Measurements from ENCODE around the gene FAM32A. TPM values are rescaled to one million over a fixed set of nuclear protein-coding genes. Genes with fewer than 3 reads are reported as not detected.

The FAM32A gene
- total RNA-seq, 1 experiment from 2014 or later: 95.1 TPM

DNA sequence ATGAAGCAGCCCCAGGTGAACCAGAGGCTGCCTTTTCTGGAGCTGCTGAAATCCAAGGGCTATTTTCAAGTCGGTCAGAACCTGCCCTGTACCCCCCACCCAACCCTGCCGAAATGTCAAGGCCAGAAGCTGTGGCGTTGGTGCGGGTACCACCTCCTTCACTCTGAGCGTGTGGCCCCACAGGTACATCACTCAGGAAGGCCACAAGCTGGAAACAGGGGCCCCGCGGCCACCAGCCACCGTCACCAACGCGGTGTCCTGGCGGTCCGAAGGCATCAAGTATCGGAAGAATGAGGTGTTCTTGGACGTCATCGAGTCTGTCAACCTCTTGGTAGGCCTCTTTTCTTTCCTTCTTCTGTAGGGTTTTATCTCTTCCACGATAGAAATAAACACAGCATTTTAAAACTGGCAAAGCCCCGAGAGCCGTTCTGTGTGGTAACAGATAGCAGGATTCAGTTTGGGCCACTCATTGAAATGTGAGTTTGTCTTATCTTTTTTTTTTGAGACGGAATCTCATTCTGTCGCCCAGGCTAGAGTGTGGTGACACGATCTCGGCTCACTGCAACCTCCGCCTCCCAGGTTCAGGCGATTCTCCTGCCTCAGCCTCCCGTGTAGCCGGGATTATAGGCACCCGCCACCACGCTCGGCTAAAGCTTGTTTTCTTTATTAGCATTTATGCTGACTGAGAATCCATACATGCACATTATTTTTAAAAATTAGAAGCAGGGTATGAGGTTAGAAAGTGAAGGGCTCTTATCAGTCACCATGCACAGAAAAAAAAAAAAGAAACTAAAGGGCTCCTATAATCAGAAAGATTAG lies 23.8 kb downstream of the FAM32A start:
- in situ Hi-C loops (cut with HindIII; ENCODE audit: low pct_unique_long_range_greater_than_20kb, low sequenced_read_pairs): no loop called here
- DNase-seq (ENCODE audit: low read depth, low spot score): no peak

DNA sequence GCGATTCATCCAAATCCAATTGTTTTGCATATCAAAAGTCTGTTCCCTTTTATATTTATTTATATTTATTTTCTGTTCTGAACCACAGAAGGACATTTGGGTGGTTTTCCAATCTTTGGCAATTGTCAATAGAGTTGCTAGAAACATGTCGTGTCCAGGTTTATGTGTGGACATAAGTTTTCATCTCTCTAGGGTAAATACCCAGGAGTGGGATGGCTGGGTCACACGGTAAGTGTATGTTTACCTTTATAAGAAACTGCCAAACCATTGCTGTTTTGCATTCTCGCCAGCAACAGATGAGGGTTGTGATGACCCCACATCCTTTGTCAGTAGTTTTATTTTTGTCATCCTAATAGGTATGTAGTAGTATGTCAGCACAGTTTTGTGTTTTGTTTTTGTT lies 25.0 kb downstream of the FAM32A start:
- in situ Hi-C loops (cut with HindIII; ENCODE audit: low pct_unique_long_range_greater_than_20kb, low sequenced_read_pairs): no loop called here
- DNase-seq (ENCODE audit: low read depth, low spot score): no peak

GRCh38 chr19:16213076-16213475 lies 27.9 kb downstream of the FAM32A start:
- DNase-seq (ENCODE audit: low read depth, low spot score): no peak
- in situ Hi-C loops (cut with HindIII; ENCODE audit: low pct_unique_long_range_greater_than_20kb, low sequenced_read_pairs): no loop called here

GRCh38 chr19:16216744-16217670 lies 31.8 kb downstream of the FAM32A start:
- DNase-seq (ENCODE audit: low read depth, low spot score): no peak
- in situ Hi-C loops (cut with HindIII; ENCODE audit: low pct_unique_long_range_greater_than_20kb, low sequenced_read_pairs): no loop called here

DNA sequence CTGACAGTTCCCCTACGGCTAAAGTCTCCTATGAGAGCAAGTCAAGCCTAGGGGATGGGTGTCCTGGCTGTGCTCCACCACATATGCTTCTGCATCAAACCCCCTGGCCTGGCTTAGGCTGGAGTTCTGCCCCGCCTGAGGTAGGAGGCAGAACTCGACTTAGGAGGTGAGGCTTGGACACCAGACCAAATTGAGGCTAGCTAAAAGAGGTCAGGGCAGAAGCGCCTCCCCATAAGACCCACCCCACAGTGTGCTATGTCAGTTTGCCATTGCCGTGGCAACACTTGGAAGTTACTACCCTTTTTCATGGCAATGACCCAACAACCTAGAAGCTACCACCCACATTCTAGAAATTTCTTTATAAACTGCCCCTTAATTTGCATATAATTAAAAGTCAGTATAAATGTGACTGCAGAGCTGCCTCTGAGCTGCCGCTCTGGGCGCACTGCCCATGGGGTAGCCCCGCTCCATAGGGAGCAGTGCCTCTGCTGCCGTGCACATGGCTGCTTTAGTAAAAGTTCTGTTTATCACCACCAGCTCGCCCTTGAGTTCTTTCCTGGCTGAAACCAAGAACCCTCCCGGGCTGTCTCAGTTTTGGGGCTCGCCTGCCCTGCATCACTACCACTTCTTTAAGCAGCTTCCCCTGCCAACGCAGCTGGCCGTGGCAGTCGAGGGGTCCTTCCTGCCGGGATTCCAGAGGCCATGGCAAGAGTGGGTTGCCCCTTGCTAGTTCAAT lies 32.7 kb downstream of the FAM32A start:
- DNase-seq (ENCODE audit: low read depth, low spot score): no peak
- in situ Hi-C loops (cut with HindIII; ENCODE audit: low pct_unique_long_range_greater_than_20kb, low sequenced_read_pairs): no loop called here

- DNase-seq (ENCODE audit: low read depth, low spot score): no peak
- in situ Hi-C loops (cut with HindIII; ENCODE audit: low pct_unique_long_range_greater_than_20kb, low sequenced_read_pairs): no loop called here
These were observed 33.6 kb downstream of the FAM32A start for GRCh38 chr19:16218851-16219250.

DNA sequence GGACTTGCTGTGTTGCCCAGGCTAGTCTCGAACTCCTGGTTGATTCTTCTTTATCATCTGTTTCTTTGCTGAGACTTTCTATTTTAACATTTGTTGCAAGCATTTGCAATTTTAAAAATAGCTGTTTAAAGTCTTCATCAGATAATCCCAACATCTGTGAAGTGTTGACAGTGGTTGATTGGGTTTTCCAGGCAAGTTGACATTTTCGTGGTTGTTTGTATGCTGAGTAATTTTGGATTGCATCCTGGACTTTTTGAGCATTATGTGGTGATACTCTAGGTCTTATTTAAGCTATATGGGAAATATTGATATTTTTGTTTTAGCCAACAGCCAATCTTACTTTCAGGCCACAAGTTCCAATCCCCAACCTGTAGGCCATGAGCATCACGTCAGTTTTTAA lies 37.6 kb downstream of the FAM32A start:
- in situ Hi-C loops (cut with HindIII; ENCODE audit: low pct_unique_long_range_greater_than_20kb, low sequenced_read_pairs): no loop called here
- DNase-seq (ENCODE audit: low read depth, low spot score): no peak

- in situ Hi-C loops (cut with HindIII; ENCODE audit: low pct_unique_long_range_greater_than_20kb, low sequenced_read_pairs): no loop called here
These were observed 38.5 kb downstream of the FAM32A start for GRCh38 chr19:16223746-16224145.

DNA sequence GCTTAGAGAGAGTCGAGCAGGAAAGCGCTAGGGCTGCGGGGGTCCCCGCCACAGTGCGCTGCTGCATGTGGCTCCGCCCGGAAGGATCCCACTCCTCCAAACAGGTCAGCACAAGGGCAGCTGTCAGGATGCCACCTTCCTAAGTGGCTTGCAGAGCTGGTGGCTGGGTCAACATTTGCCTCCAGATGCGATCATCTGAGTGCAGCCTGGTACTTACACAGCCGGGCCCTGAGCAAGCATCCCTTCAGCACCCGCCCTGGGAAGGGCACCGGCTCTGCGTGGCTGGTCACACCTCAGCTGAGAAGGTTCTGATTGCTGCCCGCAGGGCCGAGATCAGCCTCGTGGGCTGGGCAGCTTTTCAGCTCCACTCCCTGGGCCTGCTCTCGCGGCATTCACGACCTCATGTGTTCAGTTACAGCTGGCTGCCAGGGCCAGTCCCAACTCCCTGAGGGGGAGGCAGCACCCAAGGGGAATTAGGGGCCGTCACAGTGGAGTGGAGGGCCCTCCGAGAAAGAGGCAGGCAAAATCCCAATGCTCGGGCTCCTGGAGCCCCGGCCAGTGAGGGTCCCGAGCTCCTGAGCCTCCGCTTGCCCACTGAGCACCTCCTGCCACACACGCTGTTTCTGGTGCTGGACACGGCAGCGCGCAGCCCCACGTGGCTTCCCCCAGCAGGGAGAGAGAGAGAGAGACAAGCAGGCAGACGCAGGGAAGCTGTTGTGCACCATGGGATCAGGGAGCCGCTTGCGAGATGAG lies 39.3 kb downstream of the FAM32A start:
- in situ Hi-C loops (cut with HindIII; ENCODE audit: low pct_unique_long_range_greater_than_20kb, low sequenced_read_pairs): no loop called here

More at GRCh38 chr19:16223746-16224145, 38.5 kb downstream of the FAM32A start:
- no peak for DNase-seq (ENCODE audit: low read depth, low spot score)

GRCh38 chr19:16225279-16226183 lies 40.3 kb downstream of the FAM32A start:
- in situ Hi-C loops (cut with HindIII; ENCODE audit: low pct_unique_long_range_greater_than_20kb, low sequenced_read_pairs): no loop called here
- no peak for DNase-seq (ENCODE audit: low read depth, low spot score)

More for the DNA sequence above, 39.3 kb downstream of the FAM32A start:
- no peak for DNase-seq (ENCODE audit: low read depth, low spot score)

DNA sequence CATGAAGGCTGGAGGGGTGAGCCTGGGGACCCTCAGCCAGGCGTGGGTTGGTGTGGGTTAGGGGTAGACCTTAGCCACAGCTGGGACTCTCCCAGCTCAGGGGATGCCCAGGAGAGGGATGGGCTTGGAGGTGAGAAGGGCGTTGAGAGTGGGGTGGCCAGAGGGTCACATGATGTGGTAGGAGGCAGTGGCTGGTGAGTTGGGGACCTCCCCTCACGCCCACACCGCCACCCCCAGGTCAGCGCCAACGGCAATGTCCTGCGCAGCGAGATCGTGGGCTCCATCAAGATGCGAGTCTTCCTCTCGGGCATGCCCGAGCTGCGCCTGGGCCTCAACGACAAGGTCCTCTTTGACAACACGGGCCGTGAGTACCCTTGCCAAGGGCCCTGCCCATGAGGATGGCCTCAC lies 41.0 kb downstream of the FAM32A start:
- in situ Hi-C loops (cut with HindIII; ENCODE audit: low pct_unique_long_range_greater_than_20kb, low sequenced_read_pairs): no loop called here
- DNase-seq (ENCODE audit: low read depth, low spot score): no peak

DNA sequence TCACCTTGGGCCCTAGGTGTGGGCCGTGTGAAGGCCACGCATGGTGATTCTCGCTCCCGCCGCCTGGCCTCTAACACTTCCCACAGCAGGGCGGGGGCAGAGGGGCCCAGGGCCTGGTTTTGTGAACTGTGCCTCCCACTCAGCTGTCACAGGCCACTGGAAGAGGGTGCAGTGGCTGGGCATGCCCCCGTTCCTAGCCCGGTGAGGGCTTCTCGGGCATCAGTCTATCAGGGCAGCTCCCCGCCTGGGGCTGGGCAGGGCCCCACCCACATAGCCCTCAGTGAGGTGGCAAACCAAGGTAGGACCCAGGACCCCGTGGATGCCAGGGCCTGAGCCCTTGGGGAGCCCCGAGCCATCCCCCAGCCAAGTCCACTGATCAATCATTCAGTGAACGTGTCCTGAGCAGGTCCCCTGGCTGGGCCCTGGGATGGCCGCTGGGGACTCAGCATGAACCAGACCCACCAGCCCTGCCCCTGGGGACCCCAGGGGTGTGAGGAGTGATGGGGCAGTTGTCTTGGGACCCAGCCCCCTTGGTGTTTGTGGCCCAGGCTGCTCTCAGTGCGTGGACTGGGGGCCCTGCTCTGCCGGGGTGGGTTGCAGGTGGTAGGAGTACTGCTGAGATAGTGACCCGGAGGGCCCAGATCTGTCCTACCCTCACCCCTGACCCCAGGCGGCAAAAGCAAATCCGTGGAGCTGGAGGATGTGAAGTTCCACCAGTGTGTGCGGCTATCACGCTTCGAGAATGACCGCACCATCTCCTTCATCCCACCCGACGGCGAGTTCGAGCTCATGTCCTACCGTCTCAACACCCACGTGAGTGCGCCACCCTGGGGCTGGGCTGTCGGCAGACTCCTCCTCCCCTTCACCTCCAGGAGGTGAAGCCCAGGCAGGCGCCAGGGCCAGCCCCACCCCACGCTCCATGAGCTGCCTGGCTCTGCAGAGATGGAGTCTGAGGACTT lies 41.9 kb downstream of the FAM32A start:
- no peak for DNase-seq (ENCODE audit: low read depth, low spot score)
- in situ Hi-C loops (cut with HindIII; ENCODE audit: low pct_unique_long_range_greater_than_20kb, low sequenced_read_pairs): no loop called here

GRCh38 chr19:16227837-16228636 lies 42.8 kb downstream of the FAM32A start:
- in situ Hi-C loops (cut with HindIII; ENCODE audit: low pct_unique_long_range_greater_than_20kb, low sequenced_read_pairs): no loop called here
- DNase-seq (ENCODE audit: low read depth, low spot score): no peak

DNA sequence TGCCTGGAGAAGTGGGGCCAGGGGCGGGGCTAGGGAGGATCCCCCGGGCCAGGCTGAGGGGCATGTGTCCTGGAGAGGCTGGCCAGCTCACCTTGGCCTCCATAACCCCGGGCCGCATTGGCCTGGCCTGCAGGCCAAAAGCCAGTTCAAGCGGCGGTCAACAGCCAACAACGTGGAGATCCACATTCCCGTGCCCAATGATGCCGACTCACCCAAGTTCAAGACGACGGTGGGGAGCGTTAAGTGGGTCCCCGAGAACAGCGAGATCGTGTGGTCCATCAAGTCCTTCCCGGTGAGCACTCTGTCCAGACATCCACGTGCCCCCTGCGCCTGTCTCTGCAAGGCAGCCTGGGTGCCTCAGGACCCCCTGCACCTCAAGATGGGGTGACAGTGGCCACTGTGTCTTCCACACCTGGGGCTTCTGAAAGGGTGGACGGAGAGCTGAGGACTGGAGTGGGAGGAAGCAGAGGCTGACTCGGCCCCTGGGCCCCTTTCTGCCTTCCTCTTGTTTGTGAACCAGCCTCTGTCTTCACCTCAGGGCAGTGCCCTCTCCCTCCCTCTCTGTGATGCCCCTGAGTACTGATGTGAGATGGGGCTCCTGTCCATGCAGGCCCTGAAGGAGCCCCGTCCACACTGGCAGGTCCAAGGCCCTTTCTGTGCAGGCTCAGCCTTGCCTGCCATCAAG lies 43.6 kb downstream of the FAM32A start:
- in situ Hi-C loops (cut with HindIII; ENCODE audit: low pct_unique_long_range_greater_than_20kb, low sequenced_read_pairs): no loop called here
- DNase-seq (ENCODE audit: low read depth, low spot score): no peak
